ENCODE results near the gene NSUN5. TPM values are rescaled to one million over a fixed set of nuclear protein-coding genes. Genes with fewer than 3 reads are reported as not detected.
A peak's percentile ranks its signal among the peaks of the same experiment; 100 is the strongest.
"Not testable (repeated sequence)": the region's sequence is repeated elsewhere in the genome, so short reads cannot be mapped to it uniquely, and the experiment has no call there.

NSUN5 gene
- total RNA-seq, 8 experiments from 2014 or later: 22.4 to 41.8 (median 27.2) TPM

DNA sequence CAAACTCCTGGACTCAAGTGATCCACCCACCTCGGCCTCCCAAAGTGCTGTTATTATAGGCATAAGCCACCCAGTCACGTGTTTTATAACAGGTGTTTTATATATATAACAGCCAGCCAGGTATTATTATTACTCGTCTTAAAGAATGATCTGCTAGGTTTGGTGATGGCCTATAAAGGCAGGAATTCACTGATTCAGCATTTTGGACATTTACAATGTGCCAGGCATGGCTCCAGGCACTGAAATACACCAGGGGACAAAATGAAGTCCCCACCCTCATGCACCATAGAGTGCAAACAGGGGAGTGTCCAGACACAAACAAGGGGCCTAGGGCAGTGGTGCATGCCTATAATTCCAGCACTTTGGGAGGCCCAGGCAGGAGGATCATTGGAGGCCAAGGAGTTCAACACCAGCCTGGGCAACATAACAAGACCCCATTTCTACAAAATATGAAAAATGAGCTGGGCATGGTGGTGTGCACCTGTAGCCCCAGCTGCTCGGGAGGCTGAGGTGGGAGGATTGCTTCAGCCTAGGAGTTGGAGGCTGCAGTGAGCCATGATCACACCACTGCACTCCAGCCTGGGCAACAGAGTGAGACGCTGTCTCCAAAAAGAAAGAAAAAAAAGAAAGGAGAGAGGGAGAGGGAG is 14.9 kb upstream of the NSUN5 start:
- 0 to 100% (median 79%) methylated on average over 1 to 3 of the region's 5 CpGs for WGBS, 10 experiments
- H3K27ac ChIP-seq; H3K4me1 ChIP-seq (replicated peaks in 1 of 2); in situ Hi-C loops (cut with MboI; ENCODE audit: low pct_unique_long_range_greater_than_20kb in 2 of 9, low sequenced_read_pairs in 9 of 9, unreplicated experiment in 9 of 9); ATAC-seq (replicated peaks in 6 of 8); H3K4me3 ChIP-seq: not testable (repeated sequence)

DNA sequence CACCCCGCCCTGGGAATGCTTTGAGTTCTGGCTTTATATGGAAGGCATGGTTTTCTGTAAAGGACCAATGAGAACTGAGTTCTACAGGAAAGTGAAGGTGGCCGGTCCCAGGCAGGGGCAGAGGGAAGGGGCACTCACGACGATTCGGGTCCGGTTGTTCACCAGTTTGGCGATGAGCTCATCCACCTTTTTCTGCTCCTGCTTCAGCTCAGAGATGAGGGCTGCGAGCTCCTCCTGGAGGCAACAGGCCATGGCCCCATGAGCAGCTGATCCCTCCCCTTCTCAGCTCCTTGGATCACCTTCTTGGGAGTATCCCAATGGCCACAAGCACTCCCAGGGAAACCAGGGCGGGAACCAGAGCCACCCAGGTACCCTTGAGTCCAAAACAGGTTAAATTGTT is 11.4 kb upstream of the NSUN5 start:
- in situ Hi-C loops (cut with MboI; ENCODE audit: low pct_unique_long_range_greater_than_20kb in 2 of 9, low sequenced_read_pairs in 9 of 9, unreplicated experiment in 9 of 9); ATAC-seq (replicated peaks in 6 of 8); H3K27ac ChIP-seq; H3K4me1 ChIP-seq (replicated peaks in 1 of 2); H3K4me3 ChIP-seq: not testable (repeated sequence)
- WGBS, 10 experiments: 58 to 82% methylated on average over 2 to 6 of the region's 9 CpGs; no CpG with 5 or more reads in 8 of the 10 experiments

DNA sequence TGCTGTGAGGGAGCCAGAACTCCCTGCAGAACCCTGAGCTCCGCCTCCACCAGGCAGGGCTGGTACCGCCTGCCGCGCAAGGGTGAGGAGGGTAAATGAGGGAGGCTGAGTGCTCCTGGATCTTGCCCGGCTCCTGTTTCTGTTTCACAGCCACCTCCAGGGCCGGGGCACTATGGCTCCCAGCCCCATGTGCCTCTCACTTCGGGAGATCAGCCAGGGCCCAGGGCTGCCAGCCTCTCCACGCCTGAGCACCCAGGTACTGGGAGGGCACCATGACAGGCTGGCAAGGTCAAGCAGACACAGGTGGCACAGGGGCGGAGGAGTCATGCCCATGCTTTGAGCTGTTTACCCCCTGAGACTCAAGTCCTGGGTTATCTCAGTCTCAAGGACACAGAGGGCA is 10.9 kb upstream of the NSUN5 start:
- H3K4me1 ChIP-seq (replicated peaks in 1 of 2); H3K4me3 ChIP-seq; H3K27ac ChIP-seq; in situ Hi-C loops (cut with MboI; ENCODE audit: low pct_unique_long_range_greater_than_20kb in 2 of 9, low sequenced_read_pairs in 9 of 9, unreplicated experiment in 9 of 9): not testable (repeated sequence)
- 68 to 100% (median 90%) methylated on average over 1 to 3 of the region's 9 CpGs; no CpG with 5 or more reads in 6 of the 10 experiments for WGBS, 10 experiments
- peak in 1 of 8 experiments; percentile 43 for ATAC-seq (replicated peaks in 6 of 8)

DNA sequence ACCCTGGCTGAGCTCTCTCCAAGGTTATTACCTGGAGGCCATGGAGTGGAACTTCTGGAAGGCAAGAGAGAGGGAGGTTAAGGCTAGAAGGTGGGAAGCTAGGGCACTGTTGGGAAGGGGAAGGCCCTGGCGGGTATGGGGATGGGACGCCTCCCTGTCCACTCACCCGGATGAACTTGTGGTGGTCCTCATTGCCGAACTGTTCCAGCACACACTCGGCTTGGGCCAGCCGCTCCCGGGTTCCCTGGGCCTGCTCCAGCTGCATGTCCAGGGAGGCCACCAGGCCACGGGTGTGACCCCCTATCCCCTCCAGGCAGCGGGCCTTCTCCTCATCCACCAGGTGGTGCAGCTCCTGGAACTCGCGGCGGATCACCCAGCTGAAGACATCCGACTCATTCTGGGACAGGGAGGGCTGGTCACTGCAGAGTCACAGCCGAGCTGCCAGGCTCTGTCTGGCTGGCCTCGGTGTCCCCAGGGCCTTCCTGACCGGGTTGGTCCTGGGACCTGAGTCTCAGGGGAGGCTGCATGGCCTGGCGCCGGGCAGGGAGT is 10.1 kb upstream of the NSUN5 start:
- H3K27ac ChIP-seq; in situ Hi-C loops (cut with MboI; ENCODE audit: low pct_unique_long_range_greater_than_20kb in 2 of 9, low sequenced_read_pairs in 9 of 9, unreplicated experiment in 9 of 9); H3K4me1 ChIP-seq (replicated peaks in 1 of 2); H3K4me3 ChIP-seq: not testable (repeated sequence)
- no CpG with 5 or more reads among the region's 18 CpGs for WGBS, 10 experiments
- peak in 2 of 8 experiments; percentile 25 to 32 for ATAC-seq (replicated peaks in 6 of 8)

DNA sequence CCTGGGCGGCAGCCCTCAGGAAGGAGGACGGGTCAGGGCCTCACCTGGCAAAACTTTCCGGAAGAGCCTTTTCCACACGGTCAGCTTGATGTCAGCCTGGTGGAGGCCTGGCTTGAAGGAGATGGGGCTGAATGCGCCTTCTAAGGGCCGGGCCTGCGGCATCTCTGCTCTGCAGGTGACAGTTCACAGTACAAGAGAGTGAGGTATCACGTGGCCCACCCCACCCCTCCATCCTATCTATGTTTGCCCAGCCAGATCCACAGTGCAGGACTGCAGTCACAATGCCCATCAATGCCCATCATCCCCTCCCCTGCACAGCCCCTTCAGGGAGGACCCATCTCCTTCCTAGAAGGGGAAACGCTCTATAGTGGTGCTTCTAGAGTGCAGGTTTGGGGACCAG is 7.9 kb upstream of the NSUN5 start:
- Histone ChIP-seq H3K4me1 (replicated peaks in 1 of 2) (no peaks in the 10 kb centered on the region), H3K27ac (no peak overlapping the region), H3K4me3 (no peak overlapping the region)
- in situ Hi-C loops (cut with MboI; ENCODE audit: low pct_unique_long_range_greater_than_20kb in 2 of 9, low sequenced_read_pairs in 9 of 9, unreplicated experiment in 9 of 9): no loop called here
- WGBS, 10 experiments: 67 to 80% (median 76%) methylated on average over 5 to 7 of the region's 9 CpGs; no CpG with 5 or more reads in 7 of the 10 experiments
- ATAC-seq (replicated peaks in 6 of 8): no peak

DNA sequence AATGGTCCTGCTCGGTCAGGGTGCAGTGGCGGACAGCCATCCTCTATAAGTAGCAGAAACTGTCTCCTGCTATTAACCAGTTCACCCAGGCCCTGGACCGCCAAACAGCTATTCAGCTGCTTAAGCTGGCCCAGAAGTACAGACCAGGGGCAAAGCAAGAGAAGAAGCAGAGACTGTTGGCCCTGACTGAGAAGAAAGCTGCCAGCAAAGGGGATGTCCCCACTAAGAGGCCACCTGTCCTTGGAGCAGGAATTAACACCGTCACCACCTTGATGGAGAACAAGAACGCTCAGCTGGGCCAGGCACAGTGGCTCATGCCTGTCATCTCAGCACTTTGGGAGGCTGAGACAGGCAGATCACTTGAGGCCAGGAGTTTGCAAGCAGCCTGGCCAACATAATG is 5.6 kb upstream of the NSUN5 start:
- 58 to 90% (median 79%) methylated on average over 2 to 3 of the region's 5 CpGs; no CpG with 5 or more reads in 6 of the 10 experiments for WGBS, 10 experiments
- H3K4me3 ChIP-seq: no peak overlapping the region
- no peak overlapping the region for H3K27ac ChIP-seq
- no peak for ATAC-seq (replicated peaks in 6 of 8)
- in situ Hi-C loops (cut with MboI; ENCODE audit: low pct_unique_long_range_greater_than_20kb in 2 of 9, low sequenced_read_pairs in 9 of 9, unreplicated experiment in 9 of 9): no loop called here
- peaks cover under 1 to 2% of the 10 kb centered on the region in 2 donors for H3K4me1 ChIP-seq (replicated peaks in 1 of 2)

DNA sequence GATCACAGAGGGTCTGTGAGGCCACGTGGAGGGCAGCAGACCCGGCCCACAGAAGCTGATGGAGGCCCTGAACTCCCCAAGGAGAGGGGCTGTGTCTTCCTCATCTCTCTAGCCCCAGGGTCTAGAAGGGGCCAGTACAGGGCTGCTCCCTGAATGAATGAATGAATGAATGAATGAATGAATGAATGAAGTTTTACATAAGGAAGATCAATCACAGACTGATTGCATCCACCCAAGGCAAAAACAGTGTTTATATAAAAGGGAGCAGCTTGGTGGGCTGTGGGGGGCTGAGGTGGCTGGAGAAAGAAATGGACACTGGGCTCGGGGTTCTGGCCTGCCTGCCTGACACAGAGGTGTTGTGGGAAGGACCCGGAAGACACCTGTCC is 4.9 kb upstream of the NSUN5 start:
- H3K27ac ChIP-seq: no peak overlapping the region
- no peak overlapping the region for H3K4me3 ChIP-seq
- no peak for ATAC-seq (replicated peaks in 6 of 8)
- 90% methylated on average over 2 of the region's 4 CpGs; no CpG with 5 or more reads in 9 of the 10 experiments for WGBS, 10 experiments
- H3K4me1 ChIP-seq (replicated peaks in 1 of 2): peaks cover 3 to 5% of the 10 kb centered on the region in 2 donors
- in situ Hi-C loops (cut with MboI; ENCODE audit: low pct_unique_long_range_greater_than_20kb in 2 of 9, low sequenced_read_pairs in 9 of 9, unreplicated experiment in 9 of 9): no loop called here

DNA sequence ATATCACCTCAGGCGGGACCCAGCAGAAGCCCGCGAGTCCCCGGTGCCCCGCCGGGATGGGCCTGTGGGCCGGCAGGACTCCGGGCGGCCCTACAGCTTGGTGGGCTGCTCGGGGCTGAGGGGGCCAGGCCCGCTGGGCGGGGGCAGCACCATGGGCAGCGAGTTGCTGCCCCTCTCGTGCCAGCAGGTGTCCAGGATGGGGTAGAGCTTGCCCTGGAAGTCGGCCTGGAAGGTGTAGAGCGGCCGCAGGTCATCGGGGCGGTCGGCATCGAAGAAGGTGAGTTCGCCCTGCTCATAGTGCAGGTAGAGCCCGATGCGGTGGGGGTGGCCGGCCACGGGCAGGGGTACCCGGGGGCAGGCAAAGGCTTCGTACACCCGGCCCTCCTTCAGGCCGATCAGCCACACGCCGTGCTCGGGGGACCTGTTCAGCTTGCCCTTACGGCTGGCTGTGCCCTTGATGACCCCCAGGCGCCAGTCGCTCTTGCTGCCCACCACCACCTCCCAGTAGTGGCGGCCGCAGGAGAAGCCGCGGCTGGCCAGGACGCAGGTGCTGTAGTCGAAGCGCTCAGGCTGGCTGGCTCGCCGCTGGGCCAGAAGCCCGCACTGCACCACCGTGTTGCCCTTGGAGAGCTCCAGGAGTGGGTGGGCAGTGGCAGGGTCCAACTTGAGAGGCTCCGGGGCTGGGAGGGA is 4.3 kb upstream of the NSUN5 start:
- Histone ChIP-seq H3K4me3 (no peak overlapping the region), H3K4me1 (replicated peaks in 1 of 2) (peaks cover 3 to 6% of the 10 kb centered on the region in 2 donors), H3K27ac (no peak overlapping the region)
- ATAC-seq (replicated peaks in 6 of 8): no peak
- in situ Hi-C loops (cut with MboI; ENCODE audit: low pct_unique_long_range_greater_than_20kb in 2 of 9, low sequenced_read_pairs in 9 of 9, unreplicated experiment in 9 of 9): no loop called here
- WGBS, 10 experiments: 80 to 100% methylated on average over 1 of the region's 48 CpGs; no CpG with 5 or more reads in 8 of the 10 experiments

DNA sequence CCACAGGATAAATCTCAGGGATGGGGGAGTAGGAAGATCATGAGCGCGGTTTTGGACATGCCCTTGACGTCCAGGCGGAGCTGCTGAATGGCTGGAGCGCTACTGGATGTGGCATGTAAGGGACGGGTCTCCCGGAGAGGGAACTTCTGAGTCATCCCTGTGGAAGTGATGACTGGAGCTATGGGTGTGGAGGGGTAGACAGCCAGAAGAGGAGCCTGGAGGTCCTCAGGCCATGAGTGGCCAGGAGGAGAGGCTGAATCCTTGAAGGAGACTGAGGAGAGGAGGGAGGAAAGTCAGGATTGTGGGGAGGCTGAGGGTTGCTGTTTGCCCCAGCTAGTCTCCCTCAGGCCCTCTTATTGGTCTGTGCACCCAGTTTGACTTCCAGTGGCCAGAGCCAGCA is 2.8 kb upstream of the NSUN5 start:
- H3K4me1 ChIP-seq (replicated peaks in 1 of 2); H3K4me3 ChIP-seq; in situ Hi-C loops (cut with MboI; ENCODE audit: low pct_unique_long_range_greater_than_20kb in 2 of 9, low sequenced_read_pairs in 9 of 9, unreplicated experiment in 9 of 9); H3K27ac ChIP-seq: not testable (repeated sequence)
- peak in 2 of 8 experiments; percentile 47 to 63 for ATAC-seq (replicated peaks in 6 of 8)
- WGBS, 10 experiments: 20% methylated on average over 2 of the region's 7 CpGs; no CpG with 5 or more reads in 9 of the 10 experiments

DNA sequence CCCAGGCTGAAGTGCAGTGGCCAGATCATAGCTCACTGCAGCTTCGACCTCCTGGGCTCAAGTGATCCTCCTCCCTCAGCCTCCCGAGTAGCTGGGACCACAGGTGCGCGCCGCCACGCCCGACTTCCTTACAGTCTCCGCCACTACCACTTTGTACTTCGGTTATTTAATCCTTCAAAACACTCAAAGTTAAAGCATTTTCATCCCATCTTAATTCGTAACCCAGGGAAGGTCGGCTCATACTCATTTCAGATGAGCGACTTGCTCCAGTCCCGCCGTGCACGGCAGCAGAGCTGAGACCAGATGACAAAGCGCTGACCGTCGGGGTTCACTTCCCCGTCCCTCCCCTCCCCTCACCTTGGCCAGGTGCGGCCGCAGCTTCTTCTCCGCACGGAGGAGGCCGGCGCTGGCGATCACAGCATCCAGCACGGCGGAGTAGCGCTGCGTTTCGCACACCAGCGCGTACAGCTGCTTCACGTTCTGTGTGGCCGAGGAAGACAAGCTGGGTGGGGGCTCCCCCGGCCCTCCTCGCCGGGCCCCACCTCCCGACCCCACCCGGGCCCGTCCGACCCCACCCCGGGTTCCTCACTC is 457 bp downstream of the NSUN5 start:
- ATAC-seq (replicated peaks in 6 of 8): peak; percentile 54 to 81 (median 62)
- in situ Hi-C loops (cut with MboI; ENCODE audit: low pct_unique_long_range_greater_than_20kb in 2 of 9, low sequenced_read_pairs in 9 of 9, unreplicated experiment in 9 of 9): no loop called here
- 6 to 40% (median 25%) methylated on average over 1 to 18 of the region's 43 CpGs; no CpG with 5 or more reads in 5 of the 10 experiments for WGBS, 10 experiments
- Histone ChIP-seq H3K4me1 (replicated peaks in 1 of 2) (peaks cover 3 to 8% of the 10 kb centered on the region in 2 donors), H3K27ac (peak overlapping the region in 1 of 2 donors; percentile 73), H3K4me3 (peak overlapping the region; percentile 56 to 80 (median 67))

DNA sequence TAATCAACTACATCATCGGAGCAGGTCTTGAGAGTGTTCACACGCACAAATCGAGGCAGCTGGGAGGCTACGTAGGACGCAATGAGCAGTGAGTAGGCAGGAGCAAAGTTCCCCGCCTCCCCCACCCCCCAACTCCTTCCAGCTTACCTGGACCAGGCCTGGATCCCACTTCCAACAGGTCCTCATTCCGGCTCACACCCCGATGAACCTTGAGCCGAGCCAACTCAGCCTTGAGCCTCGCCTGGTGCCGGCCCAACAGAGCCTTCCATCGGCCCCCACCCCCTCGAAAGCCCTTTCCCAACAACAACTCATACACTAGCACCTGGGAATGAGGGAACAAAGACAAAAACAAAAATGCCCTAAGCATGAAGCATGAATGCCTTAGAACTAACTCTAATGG is 1.2 kb downstream of the NSUN5 start:
- Histone ChIP-seq H3K27ac (no peak overlapping the region), H3K4me1 (replicated peaks in 1 of 2) (peaks cover 3 to 8% of the 10 kb centered on the region in 2 donors), H3K4me3 (peak overlapping the region in 1 of 5 donors; percentile 62)
- in situ Hi-C loops (cut with MboI; ENCODE audit: low pct_unique_long_range_greater_than_20kb in 2 of 9, low sequenced_read_pairs in 9 of 9, unreplicated experiment in 9 of 9): no loop called here
- ATAC-seq (replicated peaks in 6 of 8): no peak
- 80 to 100% (median 92%) methylated on average over 1 to 9 of the region's 13 CpGs; no CpG with 5 or more reads in 6 of the 10 experiments for WGBS, 10 experiments

DNA sequence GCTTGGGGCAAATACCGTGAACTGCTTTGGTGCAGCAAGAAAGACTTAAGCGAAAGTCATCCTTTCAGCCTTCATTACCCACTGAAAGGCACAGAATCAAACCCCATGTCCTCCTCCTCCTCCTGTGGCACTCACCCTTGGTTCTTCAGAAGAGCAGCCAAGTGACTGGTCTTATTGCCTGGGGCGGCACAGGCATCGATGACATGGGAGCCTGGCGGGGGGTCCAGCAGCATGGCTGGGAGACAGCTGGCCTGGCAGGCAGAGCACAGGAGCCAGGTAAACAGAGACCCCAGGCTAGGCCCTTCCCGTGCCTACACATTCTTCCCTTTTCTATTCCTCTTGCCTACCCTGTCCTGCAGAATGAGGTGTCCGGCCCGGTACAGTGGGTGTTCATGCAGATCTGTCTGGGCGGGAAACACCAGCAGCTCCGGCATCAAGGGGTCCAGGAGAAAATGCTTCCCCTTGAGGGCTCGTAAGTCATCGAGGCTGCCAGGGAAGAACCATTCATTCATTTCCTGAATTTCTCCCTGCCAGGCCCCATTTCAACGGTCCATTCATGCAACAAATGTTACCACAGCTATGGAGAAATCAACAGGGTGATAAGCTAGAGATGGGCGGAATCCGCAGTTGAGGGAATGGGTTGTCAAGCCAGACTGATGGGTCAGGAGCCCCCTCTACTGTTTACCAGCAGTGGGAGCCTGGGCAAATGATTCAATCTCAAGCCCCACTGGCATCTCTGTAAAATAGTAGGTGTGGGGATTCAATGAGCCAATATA is 3.8 kb downstream of the NSUN5 start:
- in situ Hi-C loops (cut with MboI; ENCODE audit: low pct_unique_long_range_greater_than_20kb in 2 of 9, low sequenced_read_pairs in 9 of 9, unreplicated experiment in 9 of 9); H3K27ac ChIP-seq; H3K4me3 ChIP-seq; ATAC-seq (replicated peaks in 6 of 8); H3K4me1 ChIP-seq (replicated peaks in 1 of 2): not testable (repeated sequence)
- 80 to 100% (median 94%) methylated on average over 1 to 3 of the region's 15 CpGs; no CpG with 5 or more reads in 6 of the 10 experiments for whole genome bisulfite sequencing, 10 experiments
